GM19463 (cell line): ENCODE results near the gene GNPTAB.
A peak's percentile ranks its signal among the peaks of the same experiment; 100 is the strongest.

Source experiments
- ATAC-seq: cut with Tn5 transposase; IDR thresholded peaks from one replicate; pipeline ENCODE4 v1.9.1; 2021; ENCODE audit warnings: mild to moderate bottlenecking, moderate library complexity; ENCODE audit not compliant: unreplicated experiment

Gene GNPTAB

DNA sequence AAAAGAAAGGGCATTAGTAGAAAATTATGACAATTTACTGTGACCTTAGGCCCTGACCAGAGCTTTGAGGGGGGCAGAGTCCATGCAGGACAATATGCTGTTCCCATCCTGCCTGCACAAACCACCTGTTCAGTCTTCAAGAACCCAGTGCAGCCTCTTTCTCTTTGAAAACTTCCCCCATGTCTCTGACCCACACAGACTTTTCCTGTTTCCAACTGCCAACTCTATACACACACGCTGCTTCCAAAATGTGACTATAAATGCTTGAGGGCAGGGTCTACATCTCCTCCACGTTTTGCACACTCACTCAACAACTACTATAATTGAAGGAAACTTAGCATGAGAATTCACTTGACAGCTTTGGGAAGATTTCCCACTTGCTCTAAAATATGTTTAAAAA is 54.9 kb downstream of the GNPTAB start:
- no peak for ATAC-seq

DNA sequence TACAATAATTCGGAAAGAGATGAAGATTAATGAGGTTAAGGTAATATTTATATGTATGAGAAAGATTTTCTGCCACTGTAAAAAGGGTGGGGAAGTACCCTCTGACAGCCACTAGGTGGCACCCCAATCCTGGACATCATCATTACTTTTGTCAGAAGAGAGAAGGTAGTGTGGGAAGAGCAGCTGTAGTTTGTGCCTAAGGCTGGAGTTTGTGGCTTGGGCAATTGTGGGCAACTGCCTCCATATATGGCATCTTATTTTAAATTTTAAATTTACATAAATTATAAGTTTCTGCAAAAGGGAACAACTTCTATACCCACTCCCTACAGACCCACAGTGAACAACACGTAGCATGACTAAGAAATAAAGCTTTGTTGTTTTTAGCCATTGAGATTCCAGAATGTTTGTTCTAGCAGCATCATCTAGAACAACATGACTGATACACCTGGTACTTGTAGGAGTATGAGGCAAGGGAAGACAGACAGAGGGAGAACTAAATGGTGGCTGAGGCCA is 57.1 kb downstream of the GNPTAB start:
- ATAC-seq = peak; percentile 81

- ATAC-seq = no peak
Observed at GRCh38 chr12:101772012-101772775, 58.6 kb downstream of the GNPTAB start.

- ATAC-seq = no peak
Observed at GRCh38 chr12:101769865-101770264, 60.9 kb downstream of the GNPTAB start.

DNA sequence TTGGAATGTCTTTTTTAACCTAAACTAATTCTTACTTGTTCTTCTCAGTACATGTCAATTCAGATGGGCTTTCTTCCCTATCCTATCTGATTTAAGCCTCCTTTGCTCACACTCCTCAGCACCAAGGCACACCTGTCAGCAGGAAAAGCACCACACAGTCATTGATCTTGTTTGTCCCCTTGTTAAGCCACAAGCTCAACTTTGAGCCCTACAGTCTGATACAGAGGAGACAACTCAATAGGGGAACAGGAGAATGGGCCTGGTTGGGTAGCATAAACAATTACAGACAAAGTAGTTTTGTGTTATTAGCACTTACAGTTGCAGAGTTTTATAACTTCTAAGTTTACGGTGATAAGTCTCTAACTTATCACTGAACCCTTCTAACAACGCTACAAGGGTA is 62.0 kb downstream of the GNPTAB start:
- no peak for ATAC-seq

DNA sequence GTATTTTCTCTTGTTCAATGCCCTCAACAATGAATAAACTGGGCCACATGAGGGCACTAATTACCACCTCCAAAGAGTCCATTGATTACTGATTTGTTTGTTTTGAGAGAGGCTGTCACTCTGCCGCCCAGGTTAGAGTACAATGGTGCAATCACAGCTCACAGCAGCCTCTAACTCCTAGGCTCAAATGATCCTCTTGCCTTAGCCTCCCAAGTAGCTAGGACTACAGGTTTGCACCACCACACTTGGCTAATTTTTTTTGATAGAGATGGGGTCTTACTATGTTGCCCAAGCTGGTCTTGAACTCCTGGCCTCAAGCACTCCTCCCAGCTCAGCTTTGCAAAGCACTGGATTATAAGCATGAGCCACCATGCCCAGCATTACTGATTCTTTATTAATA is 63.2 kb downstream of the GNPTAB start:
- ATAC-seq = no peak

GRCh38 chr12:101764051-101764792 is 66.5 kb downstream of the GNPTAB start:
- ATAC-seq = no peak

DNA sequence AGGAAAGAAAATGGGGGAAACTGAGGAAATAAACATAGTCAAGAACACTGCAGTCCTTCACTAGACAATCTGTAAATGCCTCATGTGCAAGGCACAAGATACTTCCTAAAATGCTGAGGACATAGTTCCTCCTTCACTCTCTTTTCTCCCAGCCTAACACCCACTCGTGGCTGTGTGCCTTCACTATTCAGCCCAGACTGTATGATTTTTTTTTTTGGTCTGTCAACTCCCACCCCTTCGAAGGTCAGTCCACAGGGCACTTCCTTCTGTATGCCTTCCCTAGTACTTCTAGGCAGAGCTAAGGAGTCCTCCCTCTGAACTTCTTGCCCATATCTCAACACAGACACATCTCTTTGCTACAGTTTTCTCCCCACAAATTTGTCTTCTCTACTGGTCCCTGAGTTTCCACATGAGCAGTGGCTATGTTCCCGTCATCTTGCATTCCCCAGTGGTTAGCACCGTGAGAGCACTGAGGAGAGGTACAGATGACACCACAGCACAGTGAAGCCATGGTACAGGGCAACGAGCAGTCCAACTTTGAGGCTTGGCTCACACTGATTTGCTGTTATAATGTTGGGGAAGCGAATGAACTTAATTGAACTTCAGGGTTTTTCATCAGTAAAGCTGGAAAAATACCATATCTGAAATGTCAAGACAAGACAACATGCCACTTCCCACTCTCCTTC is 67.4 kb downstream of the GNPTAB start:
- ATAC-seq = no peak

GRCh38 chr12:101761781-101762180 is 69.0 kb downstream of the GNPTAB start:
- no peak for ATAC-seq

DNA sequence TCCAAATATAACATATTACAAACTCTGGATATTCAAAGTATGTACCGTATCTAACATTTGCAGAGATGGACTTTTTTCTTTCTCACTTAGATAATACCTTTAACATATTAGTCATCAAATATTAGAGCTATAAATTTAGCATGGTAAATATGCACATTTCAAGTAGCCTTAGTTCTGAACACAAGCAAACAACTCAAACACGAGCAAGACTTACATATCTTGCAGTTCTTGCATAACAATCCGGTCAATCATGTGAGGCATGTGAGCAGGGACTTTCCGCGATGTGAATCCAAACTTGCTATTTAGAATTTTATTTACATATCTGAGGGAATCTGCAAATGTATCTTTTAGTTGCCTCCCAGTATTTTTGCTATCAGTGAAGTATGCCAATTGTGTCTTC is 69.4 kb downstream of the GNPTAB start:
- no peak for ATAC-seq

- ATAC-seq = no peak
Observed at GRCh38 chr12:101759396-101760047, 71.2 kb downstream of the GNPTAB start.

DNA sequence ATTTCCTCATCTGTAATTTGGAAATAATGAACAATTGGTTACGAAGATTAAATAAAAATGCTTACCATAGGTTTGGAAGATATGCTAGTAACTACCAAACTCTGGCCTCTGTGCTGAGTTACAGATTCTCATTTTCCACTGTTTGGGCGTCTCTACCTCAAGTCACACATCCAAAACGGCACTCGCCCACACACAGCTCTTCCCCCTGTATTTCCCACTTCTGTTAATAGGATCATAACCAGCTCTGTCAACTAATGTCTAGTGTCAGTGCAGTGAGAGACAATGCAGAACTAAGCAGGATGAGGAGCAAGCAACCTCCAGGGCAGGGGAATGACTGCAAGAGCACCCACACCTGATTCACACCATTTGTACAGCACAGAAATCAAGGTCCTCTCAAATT is 80.6 kb downstream of the GNPTAB start:
- no peak for ATAC-seq

DNA sequence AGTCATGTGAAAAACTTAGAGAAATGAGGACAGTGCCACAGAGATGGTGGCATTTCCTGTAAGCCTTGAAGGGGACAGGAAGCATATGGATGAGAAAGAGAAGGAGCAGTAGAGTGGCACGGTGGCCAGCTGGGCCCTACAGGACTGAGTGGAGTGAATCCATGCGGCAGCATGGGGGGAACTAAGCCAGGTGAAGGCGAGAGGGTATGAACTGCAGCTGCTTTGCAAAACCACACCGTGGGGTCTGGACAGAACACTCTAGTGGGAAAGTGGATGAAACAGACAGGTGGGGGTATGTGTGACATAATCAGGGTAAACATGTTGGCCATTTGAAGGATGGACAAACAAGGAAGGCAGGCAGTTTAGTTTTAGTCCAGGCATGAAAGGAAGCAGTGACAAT is 81.1 kb downstream of the GNPTAB start:
- ATAC-seq = no peak

DNA sequence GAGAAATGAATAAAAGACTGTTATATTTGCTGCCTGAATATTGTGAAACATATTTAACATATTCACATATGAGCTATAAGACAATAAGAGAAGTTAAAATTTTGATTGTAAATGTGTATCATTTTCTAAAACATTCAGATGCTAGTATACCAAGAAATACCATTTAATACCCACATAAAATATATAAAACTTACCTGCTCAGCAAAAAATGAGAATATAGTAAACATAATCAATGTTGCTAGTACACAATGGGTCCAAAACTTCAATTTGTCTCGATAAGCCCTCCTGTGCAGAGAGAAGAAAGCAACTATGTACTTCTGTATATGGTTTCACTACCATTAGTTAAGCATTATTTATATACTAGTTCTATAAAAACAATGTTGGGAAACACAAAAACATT is 81.9 kb downstream of the GNPTAB start:
- no peak for ATAC-seq

- no peak for ATAC-seq
Observed at GRCh38 chr12:101747697-101748096, 83.1 kb downstream of the GNPTAB start.

- ATAC-seq = no peak
Observed at GRCh38 chr12:101746661-101747060, 84.1 kb downstream of the GNPTAB start.

GRCh38 chr12:101746196-101746595 is 84.6 kb downstream of the GNPTAB start:
- no peak for ATAC-seq

GRCh38 chr12:101745481-101745880 is 85.3 kb downstream of the GNPTAB start:
- no peak for ATAC-seq

GRCh38 chr12:101743724-101744472 is 86.9 kb downstream of the GNPTAB start:
- ATAC-seq = peak; percentile 96

DNA sequence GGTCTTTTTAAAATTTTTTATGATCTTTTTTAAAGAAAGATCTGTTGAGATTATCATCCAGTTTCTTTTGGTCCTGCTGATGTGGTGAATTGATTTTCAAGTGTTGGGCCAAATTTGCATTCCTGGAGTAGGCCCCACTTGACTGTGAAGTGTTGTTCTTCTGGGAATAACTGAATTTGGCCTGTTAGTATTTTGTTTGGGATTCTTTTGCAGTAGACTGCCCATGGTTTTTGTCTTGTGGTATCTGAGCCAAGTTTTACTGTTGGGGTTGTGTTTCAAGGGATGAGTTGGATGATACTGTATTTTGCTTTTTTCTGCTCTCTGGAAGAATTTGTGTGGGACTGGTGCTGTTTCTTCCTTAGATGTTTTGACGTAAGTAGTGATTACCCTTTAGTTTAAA is 87.5 kb downstream of the GNPTAB start:
- ATAC-seq = no peak
